Measurements from ENCODE around the gene CHMP4A. TPM values are rescaled to one million over a fixed set of nuclear protein-coding genes. Genes with fewer than 3 reads are reported as not detected.

Gene CHMP4A
- total RNA-seq, 1 donor from 2014 or later = 27.7 TPM

Other genes with a start within 250 kb of the CHMP4A start
- gene DHRS4L2, start 224.6 kb downstream of the CHMP4A start, total RNA-seq = 15.8 and 18.3 TPM in 2 replicates
- under 0.01 and 0.04 TPM in 2 replicates for gene CARMIL3, start 161.5 kb downstream of the CHMP4A start, total RNA-seq
- not detected in 2 replicates for gene CPNE6, start 141.9 kb downstream of the CHMP4A start, total RNA-seq
- gene PCK2, start 119.2 kb downstream of the CHMP4A start, total RNA-seq = 9.8 and 18.5 TPM in 2 replicates
- 50.1 and 61.2 TPM in 2 replicates for gene DCAF11, start 98.7 kb downstream of the CHMP4A start, total RNA-seq
- gene NRL, start 98.5 kb downstream of the CHMP4A start, total RNA-seq = 0.33 and 0.56 TPM in 2 replicates
- 0.13 TPM in 1 of 2 replicates, not detected in the other for gene FITM1, start 82.8 kb downstream of the CHMP4A start, total RNA-seq
- 121 and 126 TPM in 2 replicates for gene PSME1, start 77.3 kb downstream of the CHMP4A start, total RNA-seq
- gene EMC9, start 71.9 kb downstream of the CHMP4A start, total RNA-seq = 22.7 and 27.6 TPM in 2 replicates
- 155 and 175 TPM in 2 replicates for gene PSME2, start 66.9 kb downstream of the CHMP4A start, total RNA-seq
- gene RNF31, start 66.0 kb downstream of the CHMP4A start, total RNA-seq = 34.1 and 36.2 TPM in 2 replicates
- 42.1 and 48.9 TPM in 2 replicates for gene IRF9, start 52.2 kb downstream of the CHMP4A start, total RNA-seq
- gene REC8, start 41.4 kb downstream of the CHMP4A start, total RNA-seq = 1.6 and 4.1 TPM in 2 replicates
- 57.2 and 58.4 TPM in 2 replicates for gene IPO4, start 24.7 kb downstream of the CHMP4A start, total RNA-seq
- gene TM9SF1, start 18.0 kb downstream of the CHMP4A start, total RNA-seq = 48.9 and 67.2 TPM in 2 replicates
- gene TSSK4, start 7.8 kb downstream of the CHMP4A start, total RNA-seq = 0.20 TPM in 1 of 2 replicates, not detected in the other
- gene MDP1, start 2.6 kb upstream of the CHMP4A start, total RNA-seq = 6.9 and 13.1 TPM in 2 replicates
- 219 and 229 TPM in 2 replicates for gene NEDD8, start 18.9 kb upstream of the CHMP4A start, total RNA-seq
- 97.8 and 115 TPM in 2 replicates for gene GMPR2, start 19.4 kb upstream of the CHMP4A start, total RNA-seq
- 49.1 and 55.5 TPM in 2 replicates for gene TINF2, start 29.1 kb upstream of the CHMP4A start, total RNA-seq
- gene TGM1, start 49.7 kb upstream of the CHMP4A start, total RNA-seq = 0.40 and 0.74 TPM in 2 replicates
- 21.0 and 21.6 TPM in 2 replicates for gene RABGGTA, start 58.1 kb upstream of the CHMP4A start, total RNA-seq
- 6.4 and 12.7 TPM in 2 replicates for gene DHRS1, start 86.3 kb upstream of the CHMP4A start, total RNA-seq
- 31.3 and 41.3 TPM in 2 replicates for gene NOP9, start 86.4 kb upstream of the CHMP4A start, total RNA-seq
- gene CIDEB, start 94.5 kb upstream of the CHMP4A start, total RNA-seq = 1.1 and 2.8 TPM in 2 replicates
- 3.6 and 4.2 TPM in 2 replicates for gene LTB4R2, start 96.7 kb upstream of the CHMP4A start, total RNA-seq
- gene LTB4R, start 98.0 kb upstream of the CHMP4A start, total RNA-seq = 1.9 and 2.6 TPM in 2 replicates
- gene ADCY4, start 121.6 kb upstream of the CHMP4A start, total RNA-seq = 36.3 and 41.8 TPM in 2 replicates
- 3.7 and 3.9 TPM in 2 replicates for gene RIPK3, start 126.5 kb upstream of the CHMP4A start, total RNA-seq
- 16.1 and 19.1 TPM in 2 replicates for gene NFATC4, start 154.7 kb upstream of the CHMP4A start, total RNA-seq
- 9.8 and 10.5 TPM in 2 replicates for gene NYNRIN, start 185.5 kb upstream of the CHMP4A start, total RNA-seq
- 0.86 and 1.8 TPM in 2 replicates for gene CBLN3, start 216.2 kb upstream of the CHMP4A start, total RNA-seq
- 53.9 and 72.1 TPM in 2 replicates for gene KHNYN, start 216.5 kb upstream of the CHMP4A start, total RNA-seq
- 10.4 TPM in 2 replicates for gene SDR39U1, start 229.3 kb upstream of the CHMP4A start, total RNA-seq

All from pulmonary artery endothelial cell (primary cell).